ENCODE results near the gene TFIP11.

The TFIP11 gene

GRCh38 chr22:26446808-26447515, 65.3 kb downstream of the TFIP11 start:
- no peak for DNase-seq

- DNase-seq, result no peak
These were observed 66.5 kb downstream of the TFIP11 start for GRCh38 chr22:26445577-26446275.

- DNase-seq, result no peak
These were observed 67.5 kb downstream of the TFIP11 start for GRCh38 chr22:26444777-26445176.

- no peak for DNase-seq
These were observed 68.2 kb downstream of the TFIP11 start for GRCh38 chr22:26443901-26444690.

GRCh38 chr22:26442086-26442756, 70.1 kb downstream of the TFIP11 start:
- DNase-seq, result no peak
